Neural cell (in vitro differentiated cells): ENCODE results near the gene CCDC181.

Experiments
- CTCF ChIP-seq: fragments of 450-650 bp; IDR thresholded peaks from 2 replicates; pipeline ENCODE4 v1.5.1; 2014; ENCODE audit warnings: antibody characterized with exemption, mild to moderate bottlenecking, moderate library complexity; ENCODE audit not compliant: poor library complexity, severe bottlenecking
- EP300 ChIP-seq: fragments of 450-650 bp; conservative IDR thresholded peaks from 2 replicates; pipeline ENCODE4 v1.6.1; 2014; ENCODE audit warnings: antibody characterized with exemption, mild to moderate bottlenecking, moderate library complexity; ENCODE audit not compliant: poor library complexity, severe bottlenecking
- EZH2 ChIP-seq: fragments of 200-600, 300-800 bp; shearing (Covaris generic), sonication (generic); IDR thresholded peaks from 2 replicates; pipeline ENCODE4 v1.6.1; 2014; ENCODE audit warnings: antibody characterized with exemption, low read length, borderline replicate concordance, mild to moderate bottlenecking; ENCODE audit not compliant: insufficient read depth, poor library complexity, severe bottlenecking
- POLR2AphosphoS5 ChIP-seq: IDR thresholded peaks from 2 replicates; pipeline ENCODE4 v1.6.1; 2012
- RAD21 ChIP-seq: fragments of 450-650 bp; conservative IDR thresholded peaks from 2 replicates; pipeline ENCODE4 v1.6.1; 2014; ENCODE audit warnings: antibody characterized with exemption, mild to moderate bottlenecking, moderate library complexity
- SMC3 ChIP-seq: fragments of 450-650 bp; conservative IDR thresholded peaks from 2 replicates; pipeline ENCODE4 v1.6.1; 2014; ENCODE audit warnings: antibody characterized with exemption, mild to moderate bottlenecking, moderate library complexity; ENCODE audit not compliant: poor library complexity
- TAF1 ChIP-seq: IDR thresholded peaks from 2 replicates; pipeline ENCODE4 v1.6.1; 2012; ENCODE audit warnings: low read depth

GRCh38 chr1:169368406-169368769, 58.9 kb downstream of the CCDC181 start:
- TF ChIP-seq TAF1 (no peak), EZH2 (no peak), CTCF (no peak), POLR2AphosphoS5 (no peak), RAD21 (no peak), SMC3 (no peak), EP300 (no peak)
